Mammary epithelial cell (primary cell): Measurements from ENCODE around the gene TMED1.

ENCODE experiments used
- CTCF ChIP-seq, 2 donors: IDR thresholded peaks in 1 of 2; conservative IDR thresholded peaks in 1 of 2; 2 replicates each; pipeline ENCODE4 v1.5.1; 2011 to 2012; ENCODE audit warnings: inconsistent platforms in 2 of 2, low read length in 2 of 2, mild to moderate bottlenecking in 2 of 2, control low read depth in 1 of 2, low read depth in 1 of 2; ENCODE audit not compliant: insufficient read depth in 1 of 2; ENCODE audit errors: extremely low read depth in 1 of 2
- EZH2 ChIP-seq: IDR thresholded peaks from 2 replicates; pipeline ENCODE4 v1.6.1; 2012; ENCODE audit warnings: low read length, inconsistent platforms, borderline replicate concordance

GRCh38 chr19:10818301-10819123 lies 17.5 kb downstream of the TMED1 start:
- TF ChIP-seq CTCF (conservative IDR thresholded peaks at IDR 0.05 in 1 of 2, IDR thresholded peaks at IDR 0.05 in 1 of 2; ENCODE audit: extremely low read depth in 1 of 2, insufficient read depth in 1 of 2, low read depth in 1 of 2, low read length in 2 of 2), result no peak
- TF ChIP-seq EZH2, result no peak
